Ishikawa (cell line): ENCODE results near the gene MXD3.

ENCODE experiments used
- CEBPB ChIP-seq: IDR thresholded peaks from 2 replicates; pipeline ENCODE4 v1.6.1; 2012
- CREB1 ChIP-seq: IDR thresholded peaks from 2 replicates; pipeline ENCODE4 v1.6.1; 2012; ENCODE audit warnings: low read depth
- EGR1 ChIP-seq: IDR thresholded peaks from 2 replicates; pipeline ENCODE4 v1.6.1; 2012
- EP300 ChIP-seq: IDR thresholded peaks from 2 replicates; pipeline ENCODE4 v1.6.1; 2012; ENCODE audit warnings: borderline replicate concordance
- FOXM1 ChIP-seq: IDR thresholded peaks from 2 replicates; pipeline ENCODE4 v1.6.1; 2012; ENCODE audit warnings: low read depth, borderline replicate concordance
- NFIC ChIP-seq: IDR thresholded peaks from 2 replicates; pipeline ENCODE4 v1.6.1; 2012
- RAD21 ChIP-seq: IDR thresholded peaks from 2 replicates; pipeline ENCODE4 v1.6.1; 2012; ENCODE audit warnings: low read depth
- TAF1 ChIP-seq: IDR thresholded peaks from 2 replicates; pipeline ENCODE4 v1.6.1; 2012; ENCODE audit warnings: low read depth, mild to moderate bottlenecking
- TCF12 ChIP-seq: IDR thresholded peaks from 2 replicates; pipeline ENCODE4 v1.6.1; 2012; ENCODE audit warnings: low read depth
- TEAD4 ChIP-seq: IDR thresholded peaks from 2 replicates; pipeline ENCODE4 v1.6.1; 2012
- YY1 ChIP-seq: IDR thresholded peaks from 2 replicates; pipeline ENCODE4 v1.6.1; 2012; ENCODE audit warnings: low read depth
- ZBTB7A ChIP-seq: IDR thresholded peaks from 2 replicates; pipeline ENCODE4 v1.6.1; 2012; ENCODE audit warnings: low read depth
- TF ChIP-seq, protein P1 (sequence below): IDR thresholded peaks from 2 replicates; pipeline ENCODE4 v1.6.1; 2012; ENCODE audit warnings: low read depth, mild to moderate bottlenecking
- TF ChIP-seq, protein P2 (sequence below): IDR thresholded peaks from 2 replicates; pipeline ENCODE4 v1.6.1; 2012
- TF ChIP-seq, protein P3 (sequence below): IDR thresholded peaks from 2 replicates; pipeline ENCODE4 v1.6.1; 2012

Gene MXD3, protein sequence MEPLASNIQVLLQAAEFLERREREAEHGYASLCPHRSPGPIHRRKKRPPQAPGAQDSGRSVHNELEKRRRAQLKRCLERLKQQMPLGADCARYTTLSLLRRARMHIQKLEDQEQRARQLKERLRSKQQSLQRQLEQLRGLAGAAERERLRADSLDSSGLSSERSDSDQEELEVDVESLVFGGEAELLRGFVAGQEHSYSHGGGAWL

DNA sequence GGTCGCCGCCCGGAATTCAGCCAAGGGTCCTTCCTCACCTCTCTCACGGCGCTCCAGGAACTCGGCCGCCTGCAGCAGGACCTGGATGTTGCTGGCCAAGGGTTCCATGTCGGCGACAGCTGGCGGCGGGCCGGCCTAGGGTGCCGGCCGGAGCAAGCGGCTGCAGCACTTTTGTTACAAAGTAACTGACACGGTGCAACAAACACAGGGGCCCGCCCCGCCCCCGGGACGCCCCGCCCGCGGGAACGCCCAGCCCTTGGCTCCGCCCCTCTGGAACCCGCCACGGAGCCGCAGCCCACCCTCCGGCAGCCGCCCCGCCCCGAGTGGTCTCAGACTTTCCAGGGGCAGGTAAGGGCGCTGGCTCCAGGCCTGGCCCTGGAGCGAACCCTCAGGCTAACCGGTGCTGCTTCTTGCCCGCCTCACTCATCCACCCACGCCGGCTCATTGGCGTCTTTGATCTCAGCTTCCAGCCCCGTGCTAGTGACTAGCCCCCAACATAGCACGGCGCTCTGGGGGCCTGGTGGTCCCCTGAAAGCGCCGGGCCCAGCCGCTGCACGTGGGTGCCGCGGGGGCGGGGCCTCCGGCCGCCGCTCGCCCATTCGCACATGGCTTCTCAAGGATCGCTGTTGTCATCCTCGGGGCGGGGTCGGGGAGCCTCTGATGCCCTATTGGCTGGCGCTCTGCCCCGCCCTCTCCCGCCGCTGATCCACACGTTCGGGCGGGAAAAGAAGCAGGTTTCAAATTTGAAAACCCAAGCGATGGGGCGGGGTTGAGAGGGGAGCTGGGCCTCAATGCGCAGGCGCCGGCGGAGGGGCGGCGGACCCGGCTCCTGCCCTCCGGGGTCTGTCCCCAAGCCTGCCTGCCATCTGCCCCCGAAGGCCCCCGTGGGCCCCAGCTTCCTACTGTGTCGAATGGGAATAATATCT, at the start of gene MXD3:
Gene MXD3 (minus strand): TSS at position 176 of the 926 bp plus-strand sequence. CDS start 68 bp downstream, at position 108.
- 0 out of 2 replicates have a peak, but pooled peaks have one; percentile 9 for TF ChIP-seq EP300
- TF ChIP-seq, protein P1, sequence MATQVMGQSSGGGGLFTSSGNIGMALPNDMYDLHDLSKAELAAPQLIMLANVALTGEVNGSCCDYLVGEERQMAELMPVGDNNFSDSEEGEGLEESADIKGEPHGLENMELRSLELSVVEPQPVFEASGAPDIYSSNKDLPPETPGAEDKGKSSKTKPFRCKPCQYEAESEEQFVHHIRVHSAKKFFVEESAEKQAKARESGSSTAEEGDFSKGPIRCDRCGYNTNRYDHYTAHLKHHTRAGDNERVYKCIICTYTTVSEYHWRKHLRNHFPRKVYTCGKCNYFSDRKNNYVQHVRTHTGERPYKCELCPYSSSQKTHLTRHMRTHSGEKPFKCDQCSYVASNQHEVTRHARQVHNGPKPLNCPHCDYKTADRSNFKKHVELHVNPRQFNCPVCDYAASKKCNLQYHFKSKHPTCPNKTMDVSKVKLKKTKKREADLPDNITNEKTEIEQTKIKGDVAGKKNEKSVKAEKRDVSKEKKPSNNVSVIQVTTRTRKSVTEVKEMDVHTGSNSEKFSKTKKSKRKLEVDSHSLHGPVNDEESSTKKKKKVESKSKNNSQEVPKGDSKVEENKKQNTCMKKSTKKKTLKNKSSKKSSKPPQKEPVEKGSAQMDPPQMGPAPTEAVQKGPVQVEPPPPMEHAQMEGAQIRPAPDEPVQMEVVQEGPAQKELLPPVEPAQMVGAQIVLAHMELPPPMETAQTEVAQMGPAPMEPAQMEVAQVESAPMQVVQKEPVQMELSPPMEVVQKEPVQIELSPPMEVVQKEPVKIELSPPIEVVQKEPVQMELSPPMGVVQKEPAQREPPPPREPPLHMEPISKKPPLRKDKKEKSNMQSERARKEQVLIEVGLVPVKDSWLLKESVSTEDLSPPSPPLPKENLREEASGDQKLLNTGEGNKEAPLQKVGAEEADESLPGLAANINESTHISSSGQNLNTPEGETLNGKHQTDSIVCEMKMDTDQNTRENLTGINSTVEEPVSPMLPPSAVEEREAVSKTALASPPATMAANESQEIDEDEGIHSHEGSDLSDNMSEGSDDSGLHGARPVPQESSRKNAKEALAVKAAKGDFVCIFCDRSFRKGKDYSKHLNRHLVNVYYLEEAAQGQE, result no peak
- no peak for TF ChIP-seq TCF12
- TF ChIP-seq ZBTB7A, result peak; percentile 97
- TF ChIP-seq, protein P2, sequence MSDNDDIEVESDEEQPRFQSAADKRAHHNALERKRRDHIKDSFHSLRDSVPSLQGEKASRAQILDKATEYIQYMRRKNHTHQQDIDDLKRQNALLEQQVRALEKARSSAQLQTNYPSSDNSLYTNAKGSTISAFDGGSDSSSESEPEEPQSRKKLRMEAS, result peak; percentile 94
- TF ChIP-seq, protein P3, sequence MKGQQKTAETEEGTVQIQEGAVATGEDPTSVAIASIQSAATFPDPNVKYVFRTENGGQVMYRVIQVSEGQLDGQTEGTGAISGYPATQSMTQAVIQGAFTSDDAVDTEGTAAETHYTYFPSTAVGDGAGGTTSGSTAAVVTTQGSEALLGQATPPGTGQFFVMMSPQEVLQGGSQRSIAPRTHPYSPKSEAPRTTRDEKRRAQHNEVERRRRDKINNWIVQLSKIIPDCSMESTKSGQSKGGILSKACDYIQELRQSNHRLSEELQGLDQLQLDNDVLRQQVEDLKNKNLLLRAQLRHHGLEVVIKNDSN, result peak; percentile 81
- no peak for TF ChIP-seq YY1
- peak; percentile 52 for TF ChIP-seq TAF1
- TF ChIP-seq FOXM1, result peak; percentile 99
- TF ChIP-seq CEBPB, result no peak
- 0 out of 2 replicates have a peak, but pooled peaks have one; percentile 39 for TF ChIP-seq CREB1
- peak; percentile 67 for TF ChIP-seq EGR1
- no peak; the same call in 1 of the 2 replicates for TF ChIP-seq NFIC
- 0 out of 2 replicates have a peak, but pooled peaks have one; percentile 3 for TF ChIP-seq TEAD4
- TF ChIP-seq RAD21, result no peak

DNA sequence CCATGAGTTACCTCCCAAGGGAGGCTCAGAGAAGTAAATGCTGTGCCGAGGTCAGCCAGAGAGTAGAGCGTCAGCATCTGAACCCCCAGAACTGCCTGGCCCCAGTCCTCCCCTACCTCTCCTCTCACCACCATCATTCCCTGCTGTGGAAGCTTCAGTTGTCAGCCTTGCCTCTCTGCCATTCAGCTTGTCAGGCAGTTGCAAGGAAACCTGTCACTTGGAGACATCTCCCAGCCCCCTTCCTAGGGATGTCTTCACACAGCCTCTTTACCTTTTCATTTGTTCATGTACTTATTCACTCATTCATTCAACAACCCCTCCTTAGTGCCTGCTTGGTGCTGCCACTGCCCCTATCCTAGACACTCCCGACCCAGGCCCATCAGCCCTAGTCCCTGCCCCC, 48.2 kb upstream of the MXD3 start:
- no peak for TF ChIP-seq NFIC
- no peak for TF ChIP-seq TEAD4
- no peak for TF ChIP-seq CREB1
- no peak for TF ChIP-seq FOXM1
- TF ChIP-seq, protein P1, result no peak
- TF ChIP-seq ZBTB7A, result no peak
- TF ChIP-seq, protein P2, result no peak
- no peak for TF ChIP-seq CEBPB

DNA sequence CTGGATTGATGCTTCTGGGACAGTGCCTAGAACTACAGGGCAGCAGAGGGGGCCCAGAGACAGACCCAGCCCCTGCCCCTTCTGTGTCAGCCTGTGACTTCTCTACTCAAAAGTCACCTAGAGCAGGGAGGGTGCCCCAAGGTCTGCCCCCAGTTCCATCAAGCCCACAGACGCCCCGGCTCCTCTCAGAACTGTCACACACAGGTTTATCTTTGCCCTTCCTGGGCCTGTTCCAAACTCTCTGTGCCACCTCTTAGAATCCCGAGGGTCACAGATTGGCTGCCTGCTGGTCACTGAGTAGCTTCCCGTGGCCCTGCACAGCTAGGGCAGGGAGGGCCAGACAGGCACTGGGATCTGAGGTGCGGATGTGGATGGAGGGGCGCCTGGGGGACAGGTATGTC, 47.8 kb upstream of the MXD3 start:
- TF ChIP-seq YY1, result no peak
- TF ChIP-seq CEBPB, result no peak
- TF ChIP-seq CREB1, result no peak
- no peak for TF ChIP-seq TEAD4
- no peak for TF ChIP-seq EP300
- TF ChIP-seq, protein P3, result no peak
- TF ChIP-seq FOXM1, result no peak
- no peak for TF ChIP-seq NFIC

DNA sequence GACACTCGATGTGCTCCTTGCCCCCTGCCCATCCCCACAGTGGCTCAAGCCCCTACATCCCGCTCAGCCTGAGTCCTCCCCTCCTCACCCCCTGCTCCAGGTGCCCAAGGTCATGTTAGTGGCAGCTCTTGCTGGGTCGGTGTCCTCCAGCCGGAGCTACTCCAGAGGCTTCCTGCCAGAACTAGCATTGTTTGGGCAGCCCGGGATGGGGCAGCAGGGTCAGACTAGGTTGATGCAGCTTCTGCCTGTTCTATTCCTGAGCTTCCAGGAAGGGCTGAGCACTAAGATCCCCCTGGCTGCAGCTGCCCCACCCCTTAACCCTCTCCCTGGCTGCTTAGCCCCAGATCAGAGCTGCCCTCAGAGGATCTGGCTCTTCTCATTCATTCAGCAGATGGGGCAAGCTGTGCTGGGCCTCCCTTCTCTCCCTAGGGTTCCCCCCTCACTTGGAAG, 46.7 kb upstream of the MXD3 start:
- TF ChIP-seq CEBPB (no peak), TAF1 (no peak), YY1 (no peak), EP300 (no peak), EGR1 (no peak), NFIC (no peak)

DNA sequence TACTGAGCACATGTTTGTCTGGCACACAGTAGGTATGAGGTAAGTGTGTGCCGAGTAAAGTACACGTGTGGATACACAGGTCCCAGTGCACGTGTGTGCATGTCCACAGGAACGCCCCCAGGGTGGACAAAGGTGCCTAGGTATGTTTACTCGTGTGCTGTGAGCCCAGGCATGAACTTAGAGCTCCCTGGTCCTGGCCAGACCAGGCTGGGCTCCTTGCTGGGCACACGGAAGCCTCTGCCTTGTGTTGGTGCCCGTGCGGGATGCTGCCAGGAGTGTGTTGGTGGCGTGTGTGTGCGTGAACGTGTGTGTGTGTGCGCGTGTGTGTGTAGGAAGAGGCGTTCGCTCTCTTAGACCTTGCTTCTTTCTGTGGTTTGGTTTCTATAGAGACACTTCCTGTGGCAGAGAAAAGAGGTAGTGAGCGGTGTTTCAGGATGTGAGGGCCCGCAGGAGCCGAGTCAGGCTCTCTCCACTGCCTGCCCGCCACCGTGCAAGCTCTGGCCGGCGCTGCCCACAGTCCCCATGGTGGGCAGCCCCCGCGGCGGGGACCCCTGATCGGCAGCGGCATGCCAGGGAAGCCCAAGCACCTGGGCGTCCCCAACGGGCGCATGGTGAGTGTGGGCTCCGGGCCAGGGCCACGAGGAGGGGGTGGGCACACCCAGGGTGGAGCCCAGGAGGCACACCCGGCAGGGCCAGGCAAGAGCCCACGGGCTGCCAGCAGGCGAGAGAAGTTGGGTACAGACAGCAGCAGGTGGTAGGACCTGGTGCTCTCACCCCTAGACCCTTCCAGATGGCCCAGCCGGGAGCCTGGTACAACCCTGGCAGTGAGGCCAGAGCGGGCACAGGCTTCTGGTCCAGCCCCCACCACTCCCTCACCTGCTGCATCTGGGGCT, 46.0 kb upstream of the MXD3 start, which contains the start of gene RGS14:
Gene RGS14 (plus strand): TSS at position 466 of the 893 bp plus-strand sequence. CDS start 101 bp downstream, at position 567.
- TF ChIP-seq CREB1 (no peak), EP300 (no peak), RAD21 (no peak), CEBPB (no peak), TAF1 (no peak)
- TF ChIP-seq, protein P1, result no peak
